Measurements from ENCODE around the gene CENPP. TPM values are rescaled to one million over a fixed set of nuclear protein-coding genes. Genes with fewer than 3 reads are reported as not detected.

CENPP gene
- total RNA-seq, 1 donor from 2014 or later: 5.7 TPM

GRCh38 chr9:92289708-92290390 lies 35.9 kb upstream of the CENPP start:
- H3K27ac Mint-ChIP-seq (ENCODE audit: unreplicated experiment): no peak overlapping the region
- no peak overlapping the region for H3K4me3 Mint-ChIP-seq (ENCODE audit: unreplicated experiment)
- no peak for DNase-seq
- TF ChIP-seq CTCF (IDR thresholded peaks at IDR 0.05; ENCODE audit: partially characterized antibody, unreplicated experiment): no peak
- peaks cover 2% of the 10 kb centered on the region for H3K9me3 Mint-ChIP-seq (ENCODE audit: unreplicated experiment)
- H3K4me1 Mint-ChIP-seq (ENCODE audit: low read depth, unreplicated experiment): peaks cover 8% of the 10 kb centered on the region
- H3K36me3 Mint-ChIP-seq (ENCODE audit: unreplicated experiment): no peaks in the 10 kb centered on the region
- H3K27me3 Mint-ChIP-seq (ENCODE audit: unreplicated experiment): no peaks in the 10 kb centered on the region

DNA sequence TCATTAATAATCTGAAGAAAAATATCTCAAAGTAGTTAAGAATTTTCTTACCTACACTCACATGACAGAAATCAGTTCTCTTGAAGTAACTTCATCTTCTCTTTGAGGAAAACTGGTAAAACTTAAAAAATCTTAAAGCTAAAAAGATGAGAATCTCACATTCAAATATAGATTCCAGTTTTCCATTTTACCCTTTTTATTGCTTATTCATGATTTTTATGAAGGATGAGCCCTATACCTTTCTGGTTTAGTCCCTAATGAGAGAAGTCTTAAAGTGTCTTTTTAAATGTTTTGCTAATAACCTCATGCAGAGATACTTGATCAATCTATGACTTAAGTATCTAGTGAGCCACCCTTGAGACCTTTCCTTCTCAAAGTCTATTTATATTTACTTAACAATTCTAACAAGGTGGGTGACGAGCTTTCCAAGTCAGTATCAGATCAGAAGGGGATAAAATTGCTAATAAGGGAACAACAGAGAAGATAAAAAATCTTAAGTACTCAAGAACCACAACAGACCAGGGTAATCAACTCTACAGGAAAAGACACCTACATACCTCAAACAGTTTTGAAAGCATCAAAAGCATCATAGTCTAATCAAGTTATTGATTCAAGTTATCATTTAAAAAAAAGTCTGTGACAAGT lies 34.8 kb upstream of the CENPP start:
- Mint-ChIP-seq H3K4me3 (ENCODE audit: unreplicated experiment) (peak overlapping the region; percentile 41), H3K9me3 (ENCODE audit: unreplicated experiment) (peaks cover 2% of the 10 kb centered on the region), H3K4me1 (ENCODE audit: low read depth, unreplicated experiment) (peaks cover 8% of the 10 kb centered on the region), H3K36me3 (ENCODE audit: unreplicated experiment) (no peaks in the 10 kb centered on the region), H3K27me3 (ENCODE audit: unreplicated experiment) (no peaks in the 10 kb centered on the region), H3K27ac (ENCODE audit: unreplicated experiment) (peak overlapping the region; percentile 24)
- no peak for DNase-seq
- TF ChIP-seq CTCF (IDR thresholded peaks at IDR 0.05; ENCODE audit: partially characterized antibody, unreplicated experiment): no peak

DNA sequence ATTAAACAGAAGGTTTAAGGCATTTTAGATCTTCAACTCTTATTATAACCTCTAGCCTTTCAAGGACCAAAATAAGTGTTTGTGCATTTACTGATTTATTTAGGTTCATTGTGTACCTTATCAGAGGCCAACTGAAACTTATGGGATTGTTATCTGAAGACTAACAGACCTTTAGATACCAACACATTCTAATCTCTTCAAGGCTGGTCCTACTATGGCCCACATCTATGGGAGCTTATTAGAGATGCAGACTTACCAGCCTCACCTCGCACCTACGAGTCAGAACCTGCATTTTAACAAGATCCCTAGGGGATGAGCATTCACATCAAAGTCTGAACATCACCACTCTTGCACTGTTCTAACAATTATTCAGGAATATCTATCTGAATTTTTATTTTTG lies 34.2 kb upstream of the CENPP start:
- H3K9me3 Mint-ChIP-seq (ENCODE audit: unreplicated experiment): peaks cover 2% of the 10 kb centered on the region
- H3K4me3 Mint-ChIP-seq (ENCODE audit: unreplicated experiment): peak overlapping the region; percentile 99
- no peak for DNase-seq
- H3K36me3 Mint-ChIP-seq (ENCODE audit: unreplicated experiment): no peaks in the 10 kb centered on the region
- H3K4me1 Mint-ChIP-seq (ENCODE audit: low read depth, unreplicated experiment): peaks cover 8% of the 10 kb centered on the region
- TF ChIP-seq CTCF (IDR thresholded peaks at IDR 0.05; ENCODE audit: partially characterized antibody, unreplicated experiment): no peak
- H3K27ac Mint-ChIP-seq (ENCODE audit: unreplicated experiment): no peak overlapping the region
- no peaks in the 10 kb centered on the region for H3K27me3 Mint-ChIP-seq (ENCODE audit: unreplicated experiment)

GRCh38 chr9:92292338-92293074 lies 33.2 kb upstream of the CENPP start:
- H3K36me3 Mint-ChIP-seq (ENCODE audit: unreplicated experiment): no peaks in the 10 kb centered on the region
- DNase-seq: no peak
- no peak for TF ChIP-seq CTCF (IDR thresholded peaks at IDR 0.05; ENCODE audit: partially characterized antibody, unreplicated experiment)
- peak overlapping the region; percentile 97 for H3K27ac Mint-ChIP-seq (ENCODE audit: unreplicated experiment)
- peaks cover 8% of the 10 kb centered on the region for H3K4me1 Mint-ChIP-seq (ENCODE audit: low read depth, unreplicated experiment)
- no peaks in the 10 kb centered on the region for H3K27me3 Mint-ChIP-seq (ENCODE audit: unreplicated experiment)
- peak overlapping the region; percentile 99 for H3K4me3 Mint-ChIP-seq (ENCODE audit: unreplicated experiment)
- H3K9me3 Mint-ChIP-seq (ENCODE audit: unreplicated experiment): peaks cover 2% of the 10 kb centered on the region

DNA sequence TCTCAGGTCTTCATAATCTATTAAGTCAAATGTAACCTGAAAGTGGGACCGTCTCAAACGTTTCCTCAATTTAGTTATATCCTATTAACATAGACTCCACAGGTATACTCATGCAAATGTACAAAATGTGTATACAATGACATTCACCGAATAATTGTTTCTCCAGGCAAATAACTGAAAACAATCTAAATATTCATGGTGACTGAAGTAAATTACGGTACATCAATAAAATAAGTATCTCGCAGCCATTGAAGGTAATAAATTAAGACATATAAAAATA lies 32.7 kb upstream of the CENPP start:
- Mint-ChIP-seq H3K4me3 (ENCODE audit: unreplicated experiment) (peak overlapping the region; percentile 99), H3K27ac (ENCODE audit: unreplicated experiment) (peak overlapping the region; percentile 97), H3K9me3 (ENCODE audit: unreplicated experiment) (peaks cover 2% of the 10 kb centered on the region), H3K4me1 (ENCODE audit: low read depth, unreplicated experiment) (peaks cover 8% of the 10 kb centered on the region), H3K36me3 (ENCODE audit: unreplicated experiment) (no peaks in the 10 kb centered on the region), H3K27me3 (ENCODE audit: unreplicated experiment) (no peaks in the 10 kb centered on the region)
- no peak for TF ChIP-seq CTCF (IDR thresholded peaks at IDR 0.05; ENCODE audit: partially characterized antibody, unreplicated experiment)
- DNase-seq: no peak
